MM.1S (cell line): Measurements from ENCODE around the gene SPACDR.

Source experiments
- DNase-seq: peaks from one replicate; pipeline ENCODE4 v3.0.0-alpha.2; 2015
- H2AFZ ChIP-seq: fragments of 300-600 bp; sonication (generic); 2 replicates; pipeline ENCODE4 v1.6.0; 2016; ENCODE audit warnings: antibody characterized with exemption, low read length
- H3F3A ChIP-seq: fragments of 300-600 bp; sonication (generic); 2 replicates; pipeline ENCODE4 v1.6.1; 2016; ENCODE audit warnings: mild to moderate bottlenecking, antibody characterized with exemption, low read length, moderate library complexity, mixed read lengths; ENCODE audit not compliant: insufficient read depth
- H3K27ac ChIP-seq: fragments of 300-600 bp; sonication (generic); 2 replicates; pipeline ENCODE4 v1.5.1; 2016; ENCODE audit warnings: mild to moderate bottlenecking, low read length
- H3K27me3 ChIP-seq: fragments of 300-600 bp; sonication (generic); replicated peaks from 2 replicates; pipeline ENCODE4 v1.6.0; 2016; ENCODE audit warnings: low read length; ENCODE audit not compliant: insufficient read depth
- H3K36me3 ChIP-seq: fragments of 300-600 bp; sonication (generic); replicated peaks from 2 replicates; pipeline ENCODE4 v1.6.1; 2016; ENCODE audit warnings: mild to moderate bottlenecking, low read length, mixed read lengths; ENCODE audit not compliant: insufficient read depth
- H3K4me1 ChIP-seq: fragments of 300-600 bp; sonication (generic); 2 replicates; pipeline ENCODE4 v1.6.1; 2016; ENCODE audit warnings: low read length, mixed read lengths
- H3K4me2 ChIP-seq: fragments of 300-600 bp; sonication (generic); 2 replicates; pipeline ENCODE4 v1.6.0; 2016; ENCODE audit warnings: low read depth, low read length
- H3K4me3 ChIP-seq: fragments of 300-600 bp; sonication (generic); 2 replicates; pipeline ENCODE4 v1.5.1; 2016; ENCODE audit warnings: low read length, mixed read lengths
- H3K79me2 ChIP-seq: fragments of 300-600 bp; sonication (generic); 2 replicates; pipeline ENCODE4 v1.6.1; 2016; ENCODE audit warnings: mixed run types, low read length, mixed read lengths
- H3K9ac ChIP-seq: fragments of 300-600 bp; sonication (generic); 2 replicates; pipeline ENCODE4 v1.6.1; 2016; ENCODE audit warnings: low read length, mixed read lengths
- H3K9me2 ChIP-seq: fragments of 300-600 bp; sonication (generic); replicated peaks from 2 replicates; pipeline ENCODE4 v1.6.1; 2016; ENCODE audit warnings: mild to moderate bottlenecking, low read length, mixed read lengths; ENCODE audit not compliant: insufficient read depth
- H3K9me3 ChIP-seq: fragments of 300-600 bp; sonication (generic); replicated peaks from 2 replicates; pipeline ENCODE4 v1.6.1; 2016; ENCODE audit warnings: mild to moderate bottlenecking, low read length, mixed read lengths; ENCODE audit not compliant: insufficient read depth
- H4K20me1 ChIP-seq: fragments of 300-600 bp; sonication (generic); 2 replicates; pipeline ENCODE4 v1.6.1; 2016; ENCODE audit warnings: mild to moderate bottlenecking, low read length, moderate library complexity, mixed read lengths; ENCODE audit not compliant: insufficient read depth
- CTCF ChIP-seq: fragments of 300-600 bp; sonication (generic); IDR thresholded peaks from 2 replicates; pipeline ENCODE4 v1.5.1; 2016; ENCODE audit warnings: antibody characterized with exemption, low read length, mixed read lengths
- EZH2 ChIP-seq: fragments of 300-600 bp; sonication (generic); optimal IDR thresholded peaks from 2 replicates; pipeline ENCODE3; 2017; ENCODE audit warnings: low read depth, mild to moderate bottlenecking, antibody characterized with exemption, low read length, mixed read lengths
- EZH2phosphoT487 ChIP-seq: fragments of 300-600 bp; sonication (generic); IDR thresholded peaks from 2 replicates; pipeline ENCODE4 v1.6.1; 2018; ENCODE audit warnings: antibody characterized with exemption, low read length

Gene SPACDR

GRCh38 chr7:100432621-100433275 is 31.3 kb downstream of the SPACDR start:
- TF ChIP-seq EZH2phosphoT487 (no peak), EZH2 (no peak), CTCF (no peak)
- Histone ChIP-seq H3K9me3 (no peaks in the 10 kb centered on the region), H3K4me3 (no peak overlapping the region), H3K9me2 (no peaks in the 10 kb centered on the region), H3K4me1 (peaks cover 22% of the 10 kb centered on the region; the same call in 1 of the 2 replicates), H3K27me3 (no peaks in the 10 kb centered on the region), H4K20me1 (no peaks in the 10 kb centered on the region), H3K79me2 (peaks cover 63% of the 10 kb centered on the region), H3K36me3 (peaks cover 11% of the 10 kb centered on the region; the same call in 1 of the 2 replicates), H3K27ac (no peak overlapping the region), H3F3A (peaks cover 55% of the 10 kb centered on the region), H3K9ac (no peak overlapping the region), H3K4me2 (no peak overlapping the region), H2AFZ (no peak overlapping the region)
- DNase-seq, result no peak

GRCh38 chr7:100432053-100432452 is 32.0 kb downstream of the SPACDR start:
- H3K79me2 ChIP-seq, result peaks cover 63% of the 10 kb centered on the region
- no peak overlapping the region for H3K9ac ChIP-seq
- no peaks in the 10 kb centered on the region for H4K20me1 ChIP-seq
- H3F3A ChIP-seq, result peaks cover 52% of the 10 kb centered on the region
- H3K36me3 ChIP-seq, result peaks cover 11% of the 10 kb centered on the region; the same call in 1 of the 2 replicates
- no peak for TF ChIP-seq EZH2phosphoT487
- TF ChIP-seq CTCF, result no peak
- TF ChIP-seq EZH2, result no peak
- H3K4me2 ChIP-seq, result no peak overlapping the region
- DNase-seq, result no peak
- no peak overlapping the region for H3K27ac ChIP-seq
- H3K9me2 ChIP-seq, result no peaks in the 10 kb centered on the region
- H3K4me1 ChIP-seq, result peaks cover 22% of the 10 kb centered on the region; the same call in 1 of the 2 replicates
- H3K27me3 ChIP-seq, result no peaks in the 10 kb centered on the region
- H2AFZ ChIP-seq, result no peak overlapping the region
- H3K9me3 ChIP-seq, result no peaks in the 10 kb centered on the region
- no peak overlapping the region for H3K4me3 ChIP-seq

GRCh38 chr7:100431286-100431735 is 32.7 kb downstream of the SPACDR start:
- Histone ChIP-seq H3F3A (peaks cover 51% of the 10 kb centered on the region), H3K9me3 (no peaks in the 10 kb centered on the region), H3K9ac (no peak overlapping the region), H3K79me2 (peaks cover 63% of the 10 kb centered on the region), H3K4me1 (peaks cover 22% of the 10 kb centered on the region; the same call in 1 of the 2 replicates), H2AFZ (no peak overlapping the region), H3K4me2 (no peak overlapping the region; the same call in 1 of the 2 replicates), H3K4me3 (no peak overlapping the region), H3K27ac (no peak overlapping the region), H3K27me3 (no peaks in the 10 kb centered on the region), H3K9me2 (no peaks in the 10 kb centered on the region), H4K20me1 (no peaks in the 10 kb centered on the region), H3K36me3 (peaks cover 11% of the 10 kb centered on the region; the same call in 1 of the 2 replicates)
- no peak for TF ChIP-seq EZH2phosphoT487
- TF ChIP-seq CTCF, result no peak
- TF ChIP-seq EZH2, result no peak
- no peak for DNase-seq
